Upper lobe of right lung (tissue), 1 donor: ENCODE measurements around the gene SNTG2. TPM values are rescaled to one million over a fixed set of nuclear protein-coding genes. Genes with fewer than 3 reads are reported as not detected.

Experiments
- ATAC-seq: fragments of 200-7000 bp; cut with Tn5 transposase; one replicate; pipeline ENCODE4 v1.9.1; 2020; ENCODE audit warnings: mild to moderate bottlenecking, moderate library complexity
- DNase-seq: peaks from one replicate; pipeline ENCODE4 v3.0.0-alpha.2; 2020
- H3K27ac ChIP-seq: fragments of 200-600 bp; one replicate; pipeline ENCODE4 v1.8.0; 2022
- H3K27me3 ChIP-seq: fragments of 200-600 bp; one replicate; pipeline ENCODE4 v1.8.0; 2022; ENCODE audit warnings: mild to moderate bottlenecking
- H3K36me3 ChIP-seq: fragments of 200-600 bp; one replicate; pipeline ENCODE4 v1.8.0; 2022
- H3K4me1 ChIP-seq: fragments of 200-600 bp; one replicate; pipeline ENCODE4 v1.8.0; 2022
- H3K4me3 ChIP-seq: fragments of 200-600 bp; one replicate; pipeline ENCODE4 v1.8.0; 2022; ENCODE audit warnings: mild to moderate bottlenecking
- H3K9me3 ChIP-seq: fragments of 200-600 bp; one replicate; pipeline ENCODE4 v1.8.0; 2022
- CTCF ChIP-seq: fragments of 200-600 bp; IDR thresholded peaks from one replicate; pipeline ENCODE4 v1.8.0; 2022; ENCODE audit warnings: antibody characterized with exemption
- intact Hi-C: fragments of 100-400 bp; cut with DNase I; formaldehyde crosslinking; loops from one replicate; pipeline ENCODE4 v1.11.0; 2022
- total RNA-seq: library from RNA; stranded (reverse); fragmentation: NEBNext Ultra II Directional; extraction: Animal tissue kit (Norgen Biotek cat#: 25700); gene quantifications from one replicate; pipeline ENCODE4 v1.2.1, GENCODE V29; 2021
- donor health status: DM: no; HTN: yes; CAD: no; lungs with severe emphysema.

The SNTG2 gene
- total RNA-seq, 1 donor from 2014 or later = 3.6 TPM

- Histone ChIP-seq H3K27me3 (no peaks in the 10 kb centered on the region), H3K9me3 (no peaks in the 10 kb centered on the region), H3K4me3 (no peak overlapping the region), H3K27ac (no peak overlapping the region), H3K4me1 (no peaks in the 10 kb centered on the region), H3K36me3 (no peaks in the 10 kb centered on the region)
- ATAC-seq (no peak), DNase-seq (no peak)
- intact Hi-C loops = no loop called here
- TF ChIP-seq CTCF = no peak
Observed at GRCh38 chr2:1045109-1045508, 94.5 kb downstream of the SNTG2 start.

GRCh38 chr2:1046067-1046466 lies 95.4 kb downstream of the SNTG2 start:
- no peaks in the 10 kb centered on the region for H3K27me3 ChIP-seq
- H3K27ac ChIP-seq = no peak overlapping the region
- H3K4me1 ChIP-seq = no peaks in the 10 kb centered on the region
- H3K4me3 ChIP-seq = no peak overlapping the region
- no peaks in the 10 kb centered on the region for H3K9me3 ChIP-seq
- TF ChIP-seq CTCF = no peak
- no peak for ATAC-seq
- no peaks in the 10 kb centered on the region for H3K36me3 ChIP-seq
- intact Hi-C loops = no loop called here
- DNase-seq = no peak

GRCh38 chr2:1047485-1047884 lies 96.8 kb downstream of the SNTG2 start:
- Histone ChIP-seq H3K9me3 (no peaks in the 10 kb centered on the region), H3K36me3 (no peaks in the 10 kb centered on the region), H3K27ac (no peak overlapping the region), H3K4me1 (no peaks in the 10 kb centered on the region), H3K4me3 (no peak overlapping the region), H3K27me3 (no peaks in the 10 kb centered on the region)
- TF ChIP-seq CTCF = no peak
- intact Hi-C loops = no loop called here
- ATAC-seq (no peak), DNase-seq (no peak)

- no peaks in the 10 kb centered on the region for H3K4me1 ChIP-seq
- no peak overlapping the region for H3K4me3 ChIP-seq
- no peaks in the 10 kb centered on the region for H3K27me3 ChIP-seq
- no peak for ATAC-seq
- DNase-seq = no peak
- no peak for TF ChIP-seq CTCF
- no peak overlapping the region for H3K27ac ChIP-seq
- H3K36me3 ChIP-seq = no peaks in the 10 kb centered on the region
- no peaks in the 10 kb centered on the region for H3K9me3 ChIP-seq
- intact Hi-C loops = no loop called here
Observed at GRCh38 chr2:1049691-1050090, 99.0 kb downstream of the SNTG2 start.

- Histone ChIP-seq H3K4me1 (no peaks in the 10 kb centered on the region), H3K27me3 (peaks cover 5% of the 10 kb centered on the region), H3K9me3 (no peaks in the 10 kb centered on the region), H3K27ac (no peak overlapping the region), H3K4me3 (no peak overlapping the region), H3K36me3 (no peaks in the 10 kb centered on the region)
- no peak for ATAC-seq
- DNase-seq = no peak
- intact Hi-C loops = no loop called here
- TF ChIP-seq CTCF = no peak
Observed at GRCh38 chr2:1051075-1051474, 100.4 kb downstream of the SNTG2 start.

- peaks cover 5% of the 10 kb centered on the region for H3K27me3 ChIP-seq
- no peaks in the 10 kb centered on the region for H3K4me1 ChIP-seq
- H3K9me3 ChIP-seq = no peaks in the 10 kb centered on the region
- H3K4me3 ChIP-seq = no peak overlapping the region
- intact Hi-C loops = no loop called here
- no peak for ATAC-seq
- DNase-seq = no peak
- H3K27ac ChIP-seq = no peak overlapping the region
- no peaks in the 10 kb centered on the region for H3K36me3 ChIP-seq
- no peak for TF ChIP-seq CTCF
Observed at GRCh38 chr2:1052771-1053191, 102.1 kb downstream of the SNTG2 start.
